Measurements from ENCODE around the gene PREX1. TPM values are rescaled to one million over a fixed set of nuclear protein-coding genes. Genes with fewer than 3 reads are reported as not detected.

PREX1 gene
- total and polyA plus RNA-seq, 2 experiments from 2014 or later, result 2.4 to 10.3 TPM

GRCh38 chr20:48734104-48734749 lies 93.6 kb downstream of the PREX1 start:
- no peaks in the 10 kb centered on the region for H4K20me1 ChIP-seq (replicated peaks; ENCODE audit: insufficient read depth)
- Mint-ChIP-seq H3K27me3 (ENCODE audit: insufficient read depth, low read depth, poor library complexity) (peaks cover 11% of the 10 kb centered on the region), H3K4me1 (peaks cover 13% of the 10 kb centered on the region), H3K4me3 (no peak overlapping the region), H3K36me3 (ENCODE audit: low read depth) (peaks cover 6% of the 10 kb centered on the region), H3K27ac (no peak overlapping the region), H3K9me3 (no peaks in the 10 kb centered on the region)
- no peaks in the 10 kb centered on the region for H3F3A ChIP-seq (replicated peaks; ENCODE audit: low read depth)
- H3K4me3 ChIP-seq, result no peak overlapping the region
- H3K79me2 ChIP-seq (replicated peaks; ENCODE audit: insufficient read depth), result no peaks in the 10 kb centered on the region
- no peak overlapping the region for H2AFZ ChIP-seq
- TF ChIP-seq ETS1 (IDR thresholded peaks at IDR 0.05), result no peak
- TF ChIP-seq POLR2AphosphoS5 (IDR thresholded peaks at IDR 0.05; ENCODE audit: low read depth), result no peak
- TF ChIP-seq REST (IDR thresholded peaks at IDR 0.05; ENCODE audit: unreplicated experiment), result no peak
- TF ChIP-seq NANOG (IDR thresholded peaks at IDR 0.05; ENCODE audit: borderline replicate concordance), result no peak
- no peak for TF ChIP-seq CTCF (conservative IDR thresholded peaks at IDR 0.05; ENCODE audit: low read depth in 2 of 2)
- TF ChIP-seq EZH2phosphoT487 (IDR thresholded peaks at IDR 0.05; ENCODE audit: unreplicated experiment), result no peak
- no peak for TF ChIP-seq STAT1 (IDR thresholded peaks at IDR 0.05; ENCODE audit: unreplicated experiment)
- no peak for TF ChIP-seq ZNF331 (CRISPR knock-in tag; IDR thresholded peaks at IDR 0.05; ENCODE audit: low read depth)
- TF ChIP-seq CREB1 (CRISPR knock-in tag; IDR thresholded peaks at IDR 0.05; ENCODE audit: low read depth), result no peak
- TF ChIP-seq ZNF462 (CRISPR knock-in tag; IDR thresholded peaks at IDR 0.05), result no peak
- no peak for TF ChIP-seq JUNB (IDR thresholded peaks at IDR 0.05; ENCODE audit: unreplicated experiment)
- TF ChIP-seq EZH2 (IDR thresholded peaks at IDR 0.05; ENCODE audit: low read depth, unreplicated experiment), result no peak
- TF ChIP-seq ZNF114 (CRISPR knock-in tag; IDR thresholded peaks at IDR 0.05), result no peak
- no peak for DNase-seq (ENCODE audit: low spot score)
- no peaks in the 10 kb centered on the region for H3K9me2 ChIP-seq (ENCODE audit: insufficient read depth)
- H3K4me1 ChIP-seq (ENCODE audit: insufficient read depth), result no peaks in the 10 kb centered on the region
- ATAC-seq, result no peak
- no peak overlapping the region for H3K27ac ChIP-seq (ENCODE audit: low read depth)
- no peaks in the 10 kb centered on the region for H3K36me3 ChIP-seq (ENCODE audit: insufficient read depth)
- no peak overlapping the region for H3K4me2 ChIP-seq
- H3K27me3 ChIP-seq (ENCODE audit: insufficient read depth), result no peaks in the 10 kb centered on the region
